HepG2 (cell line): Measurements from ENCODE around the gene TATDN3. TPM values are rescaled to one million over a fixed set of nuclear protein-coding genes. Genes with fewer than 3 reads are reported as not detected.

Experiments used
- ARNT ChIP-seq: fragments of 450-650 bp; IDR thresholded peaks from 2 replicates; pipeline ENCODE4 v1.6.1; 2017
- DNMT1 ChIP-seq: sonication (generic); formaldehyde crosslinking; IDR thresholded peaks from 2 replicates; pipeline ENCODE4 v1.5.1; 2020; ENCODE audit warnings: mild to moderate bottlenecking, missing genetic modification reagents
- GTF3A ChIP-seq: sonication (generic); formaldehyde crosslinking; conservative IDR thresholded peaks from 2 replicates; pipeline ENCODE4 v1.4.0; 2020; ENCODE audit warnings: mild to moderate bottlenecking, missing genetic modification reagents
- KAT7 ChIP-seq: IDR thresholded peaks from 2 replicates; pipeline ENCODE4 v1.6.1; 2018; ENCODE audit warnings: borderline replicate concordance, missing compliant biosample characterization
- KDM3A ChIP-seq: IDR thresholded peaks from 2 replicates; pipeline ENCODE4 v1.6.1; 2018; ENCODE audit warnings: low read depth, missing compliant biosample characterization
- KLF13 ChIP-seq: sonication (generic); formaldehyde crosslinking; IDR thresholded peaks from 2 replicates; pipeline ENCODE4 v1.4.0; 2020; ENCODE audit warnings: mild to moderate bottlenecking, missing genetic modification reagents
- MAFF ChIP-seq: IDR thresholded peaks from 2 replicates; pipeline ENCODE4 v1.6.1; 2011; ENCODE audit warnings: low read depth, low read length, improper control_type of control experiment
- PRMT3 ChIP-seq: sonication (generic); formaldehyde crosslinking; IDR thresholded peaks from 2 replicates; pipeline ENCODE4 v1.8.1; 2022; ENCODE audit warnings: low read depth, mild to moderate bottlenecking, moderate library complexity, missing genetic modification reagents, borderline replicate concordance
- RAD21 ChIP-seq: fragments of 450-650 bp; formaldehyde crosslinking; IDR thresholded peaks from 2 replicates; pipeline ENCODE4 v1.5.0; 2020; ENCODE audit warnings: mild to moderate bottlenecking
- REXO4 ChIP-seq: sonication (generic); formaldehyde crosslinking; IDR thresholded peaks from 2 replicates; pipeline ENCODE4 v1.8.0; 2022; ENCODE audit warnings: missing genetic modification reagents, mild to moderate bottlenecking, borderline replicate concordance
- RFX5 ChIP-seq: IDR thresholded peaks from 2 replicates; pipeline ENCODE4 v1.6.1; 2011; ENCODE audit warnings: low read depth, low read length, improper control_type of control experiment
- TAF15 ChIP-seq: fragments of 200-400 bp; formaldehyde crosslinking; IDR thresholded peaks from one replicate; pipeline ENCODE4 v1.6.1; 2018; ENCODE audit warnings: mild to moderate bottlenecking, low read depth, low read length; ENCODE audit not compliant: poor library complexity, severe bottlenecking
- TOE1 ChIP-seq: sonication (generic); formaldehyde crosslinking; IDR thresholded peaks from 2 replicates; pipeline ENCODE4 v1.4.0; 2020; ENCODE audit warnings: mild to moderate bottlenecking, missing genetic modification reagents
- ZFP1 ChIP-seq: IDR thresholded peaks from 2 replicates; pipeline ENCODE4 v1.6.1; 2016
- ZFP36 ChIP-seq: fragments of 150-350 bp; IDR thresholded peaks from 2 replicates; pipeline ENCODE4 v1.6.1; 2018; ENCODE audit warnings: borderline replicate concordance, low read length, low read depth; ENCODE audit not compliant: partially characterized antibody
- ZNF160 ChIP-seq: sonication (generic); formaldehyde crosslinking; IDR thresholded peaks from 2 replicates; pipeline ENCODE4 v1.8.0; 2022; ENCODE audit warnings: mild to moderate bottlenecking, inconsistent platforms, missing genetic modification reagents
- ZNF20 ChIP-seq: sonication (generic); formaldehyde crosslinking; IDR thresholded peaks from 2 replicates; pipeline ENCODE4 v1.4.0; 2020; ENCODE audit warnings: mild to moderate bottlenecking, moderate library complexity, missing genetic modification reagents
- ZNF556 ChIP-seq: sonication (generic); formaldehyde crosslinking; IDR thresholded peaks from 2 replicates; pipeline ENCODE4 v1.4.0; 2020; ENCODE audit warnings: mild to moderate bottlenecking, missing genetic modification reagents, borderline replicate concordance
- ZNF557 ChIP-seq: sonication (generic); formaldehyde crosslinking; IDR thresholded peaks from 2 replicates; pipeline ENCODE4 v1.4.0; 2020; ENCODE audit warnings: missing genetic modification reagents
- ZNF607 ChIP-seq: sonication (generic); formaldehyde crosslinking; IDR thresholded peaks from 2 replicates; pipeline ENCODE4 v1.5.1; 2020; ENCODE audit warnings: missing genetic modification reagents, mild to moderate bottlenecking, borderline replicate concordance
- ZNF614 ChIP-seq: IDR thresholded peaks from 2 replicates; pipeline ENCODE4 v1.6.1; 2018; ENCODE audit warnings: missing biosample characterization, missing genetic modification reagents, inconsistent platforms, borderline replicate concordance
- ZNF749 ChIP-seq: sonication (generic); formaldehyde crosslinking; IDR thresholded peaks from 2 replicates; pipeline ENCODE4 v1.8.0; 2022; ENCODE audit warnings: mild to moderate bottlenecking, missing genetic modification reagents, moderate library complexity, borderline replicate concordance
- ZNF790 ChIP-seq: sonication (generic); formaldehyde crosslinking; IDR thresholded peaks from 2 replicates; pipeline ENCODE4 v1.8.0; 2022; ENCODE audit warnings: missing genetic modification reagents, mild to moderate bottlenecking, borderline replicate concordance
- ZNF792 ChIP-seq: IDR thresholded peaks from 2 replicates; pipeline ENCODE4 v1.6.1; 2016
- ZNF83 ChIP-seq: sonication (generic); formaldehyde crosslinking; IDR thresholded peaks from 2 replicates; pipeline ENCODE4 v1.4.0; 2020; ENCODE audit warnings: missing genetic modification reagents, mild to moderate bottlenecking, borderline replicate concordance
- ZZZ3 ChIP-seq: sonication (generic); formaldehyde crosslinking; IDR thresholded peaks from 2 replicates; pipeline ENCODE4 v1.4.0; 2020; ENCODE audit warnings: missing genetic modification reagents, mild to moderate bottlenecking, borderline replicate concordance
- polyA plus RNA-seq, 8 experiments: library from polyadenylated mRNA; depleted of rRNA in 3 of 8; stranded (reverse) in 7 of 8; unstranded in 1 of 8; fragments of >200 nt; fragmentation: Illumina TruSeq in 4 of 8; extraction: Trizol in 4 of 8; gene quantifications; 2 replicates each; pipeline versions ENCODE4 v1.2.1 to v1.2.3, GENCODE V29; 2011 to 2016; ENCODE audit warnings: low read depth in 4 of 8, missing spikeins in 1 of 8, mixed read lengths in 1 of 8; ENCODE audit not compliant: insufficient read depth in 1 of 8
- total RNA-seq, 5 experiments: library from RNA; depleted of rRNA; stranded (reverse); fragments of >200 nt; fragmentation: Illumina TruSeq; extraction: Trizol; gene quantifications; 2 replicates each; pipeline ENCODE4 v1.2.3, GENCODE V29; 2016; ENCODE audit warnings: low read depth in 1 of 5
- TF ChIP-seq, protein P1 (sequence below): sonication (generic); formaldehyde crosslinking; IDR thresholded peaks from 2 replicates; pipeline ENCODE4 v1.5.0; 2020; ENCODE audit warnings: missing genetic modification reagents
- TF ChIP-seq, protein P2 (sequence below): sonication (generic); formaldehyde crosslinking; IDR thresholded peaks from 2 replicates; pipeline ENCODE4 v1.5.0; 2020; ENCODE audit warnings: missing genetic modification reagents
- TF ChIP-seq, protein P3 (sequence below): sonication (generic); formaldehyde crosslinking; IDR thresholded peaks from 2 replicates; pipeline ENCODE4 v1.8.1; 2023; ENCODE audit warnings: mild to moderate bottlenecking, moderate library complexity, missing genetic modification reagents

TATDN3 gene
- total and polyA plus RNA-seq, 2 of the 13 experiments (the other 11 are each of a cell fraction or from before 2014, with no cell fraction given): 7.3 to 8.6 TPM

DNA sequence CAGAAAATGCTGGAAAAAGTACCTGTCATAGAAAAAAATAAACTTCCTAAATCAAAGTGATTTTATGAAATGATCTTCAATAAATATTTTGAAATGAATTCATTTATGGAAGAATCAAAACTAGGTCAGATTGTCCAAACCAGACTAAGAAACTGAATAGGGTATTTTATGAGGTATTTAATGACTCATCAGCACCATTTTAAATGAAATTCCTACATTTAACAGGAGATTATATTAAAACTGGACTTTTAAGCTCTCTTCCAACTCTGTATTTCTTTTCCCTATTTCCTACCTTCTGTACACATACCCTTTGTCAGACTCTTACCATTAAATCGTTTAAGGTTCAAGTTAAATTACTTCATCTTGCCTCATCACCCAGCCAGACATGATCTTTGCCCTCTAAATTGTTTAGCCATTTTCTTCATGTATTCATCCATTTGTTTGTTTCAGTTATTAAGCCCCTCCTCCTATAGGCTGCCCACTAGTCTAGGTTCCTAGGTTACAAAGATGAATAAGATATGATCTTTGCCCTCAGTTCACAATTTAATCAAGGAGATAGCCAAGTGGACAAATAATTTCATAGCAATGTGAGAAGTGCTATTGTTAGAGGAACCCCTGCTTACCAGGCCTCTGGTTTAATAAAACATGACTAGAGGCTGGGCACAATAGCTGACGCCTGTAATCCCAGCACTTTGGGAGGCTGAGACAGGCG is 25.0 kb downstream of the TATDN3 start (continued):
- TF ChIP-seq ZNF83 (CRISPR knock-in tag) (no peak), ZNF20 (CRISPR knock-in tag) (no peak), TAF15 (no peak), TOE1 (no peak), KDM3A (CRISPR knock-in tag) (no peak), DNMT1 (no peak), ZNF607 (CRISPR knock-in tag) (no peak), ZFP36 (no peak), PRMT3 (CRISPR knock-in tag) (no peak), KLF13 (CRISPR knock-in tag) (no peak), GTF3A (CRISPR knock-in tag) (no peak), RFX5 (no peak), MAFF (no peak), ZNF614 (CRISPR knock-in tag) (no peak), RAD21 (CRISPR knock-in tag) (no peak), KAT7 (CRISPR knock-in tag) (no peak; the same call in 1 of the 2 replicates), REXO4 (no peak), ZFP1 (CRISPR knock-in tag) (0 out of 2 replicates have a peak, but pooled peaks have one; percentile 17), ZNF790 (CRISPR knock-in tag) (no peak), ZNF792 (CRISPR knock-in tag) (no peak), ZNF160 (CRISPR knock-in tag) (no peak), ZNF556 (CRISPR knock-in tag) (no peak), ZNF557 (no peak), ZNF749 (CRISPR knock-in tag) (no peak), ZZZ3 (CRISPR knock-in tag) (no peak), ARNT (no peak)
- TF ChIP-seq, protein P1, sequence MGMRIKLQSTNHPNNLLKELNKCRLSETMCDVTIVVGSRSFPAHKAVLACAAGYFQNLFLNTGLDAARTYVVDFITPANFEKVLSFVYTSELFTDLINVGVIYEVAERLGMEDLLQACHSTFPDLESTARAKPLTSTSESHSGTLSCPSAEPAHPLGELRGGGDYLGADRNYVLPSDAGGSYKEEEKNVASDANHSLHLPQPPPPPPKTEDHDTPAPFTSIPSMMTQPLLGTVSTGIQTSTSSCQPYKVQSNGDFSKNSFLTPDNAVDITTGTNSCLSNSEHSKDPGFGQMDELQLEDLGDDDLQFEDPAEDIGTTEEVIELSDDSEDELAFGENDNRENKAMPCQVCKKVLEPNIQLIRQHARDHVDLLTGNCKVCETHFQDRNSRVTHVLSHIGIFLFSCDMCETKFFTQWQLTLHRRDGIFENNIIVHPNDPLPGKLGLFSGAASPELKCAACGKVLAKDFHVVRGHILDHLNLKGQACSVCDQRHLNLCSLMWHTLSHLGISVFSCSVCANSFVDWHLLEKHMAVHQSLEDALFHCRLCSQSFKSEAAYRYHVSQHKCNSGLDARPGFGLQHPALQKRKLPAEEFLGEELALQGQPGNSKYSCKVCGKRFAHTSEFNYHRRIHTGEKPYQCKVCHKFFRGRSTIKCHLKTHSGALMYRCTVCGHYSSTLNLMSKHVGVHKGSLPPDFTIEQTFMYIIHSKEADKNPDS: no peak
- TF ChIP-seq, protein P2, sequence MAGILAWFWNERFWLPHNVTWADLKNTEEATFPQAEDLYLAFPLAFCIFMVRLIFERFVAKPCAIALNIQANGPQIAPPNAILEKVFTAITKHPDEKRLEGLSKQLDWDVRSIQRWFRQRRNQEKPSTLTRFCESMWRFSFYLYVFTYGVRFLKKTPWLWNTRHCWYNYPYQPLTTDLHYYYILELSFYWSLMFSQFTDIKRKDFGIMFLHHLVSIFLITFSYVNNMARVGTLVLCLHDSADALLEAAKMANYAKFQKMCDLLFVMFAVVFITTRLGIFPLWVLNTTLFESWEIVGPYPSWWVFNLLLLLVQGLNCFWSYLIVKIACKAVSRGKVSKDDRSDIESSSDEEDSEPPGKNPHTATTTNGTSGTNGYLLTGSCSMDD (CRISPR knock-in tag): no peak
- TF ChIP-seq, protein P3, sequence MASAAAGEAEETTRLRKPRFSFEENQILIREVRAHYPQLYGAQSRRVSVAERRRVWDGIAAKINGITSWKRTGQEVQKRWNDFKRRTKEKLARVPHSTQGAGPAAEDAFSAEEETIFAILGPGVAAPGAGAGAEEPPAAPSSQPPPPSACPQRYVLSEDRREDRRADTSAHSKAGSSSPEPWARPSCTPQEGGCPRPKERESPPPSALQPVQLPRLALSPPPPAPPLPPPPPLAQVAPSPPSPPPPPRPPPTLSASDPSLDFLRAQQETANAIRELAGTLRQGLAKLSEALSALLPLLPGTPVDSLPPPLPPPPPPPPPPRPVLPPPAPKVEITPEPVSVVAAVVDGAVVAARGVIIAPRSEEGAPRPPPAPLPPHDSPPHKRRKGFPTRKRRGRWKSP (CRISPR knock-in tag): no peak
